CD4-positive, alpha-beta T cell treated with Interleukin-6 for 4 hours (primary cell): ENCODE results near the gene KCP.

Source experiments
- DNase-seq: peaks from one replicate; pipeline ENCODE4 v3.0.0-alpha.2; 2020; ENCODE audit warnings: mixed read lengths

Gene KCP

GRCh38 chr7:128904381-128905197 is 5.9 kb downstream of the KCP start:
- peak; percentile 28 for DNase-seq

DNA sequence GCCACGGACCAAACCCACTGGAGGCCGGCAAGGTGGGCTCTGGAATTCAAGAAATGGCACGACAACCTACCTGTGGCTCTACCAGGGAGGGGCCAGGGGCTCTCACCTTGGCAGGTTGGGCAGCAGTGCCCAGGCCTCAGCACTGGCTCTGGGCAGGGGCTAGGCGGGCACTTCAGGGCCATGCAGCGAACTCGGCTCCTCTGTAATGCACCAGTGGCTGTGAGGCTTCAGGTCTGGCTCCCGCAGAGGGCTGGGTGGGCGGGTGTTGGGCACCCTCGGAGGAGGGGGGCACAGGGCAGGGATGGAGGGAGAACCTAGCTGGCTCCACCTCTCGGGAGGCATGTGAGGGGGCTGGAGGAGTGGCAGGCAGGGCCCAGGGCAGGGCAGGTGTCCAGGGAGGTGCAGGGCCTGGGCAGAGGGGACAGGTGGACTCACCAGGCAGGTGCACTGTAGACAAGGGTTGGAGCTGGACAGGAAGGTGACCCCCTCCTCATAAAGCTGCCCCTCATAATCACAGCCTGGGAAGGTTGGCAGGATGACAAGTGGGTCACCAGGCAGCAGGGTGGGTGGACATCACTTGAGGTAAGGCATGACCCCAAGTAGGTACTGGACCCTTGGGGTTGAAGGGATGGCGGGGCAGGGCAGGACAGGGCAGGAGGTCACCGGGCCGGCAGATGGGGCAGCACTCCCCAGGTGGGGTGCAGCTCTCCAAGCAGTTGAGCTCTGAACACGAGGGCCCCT is 6.7 kb downstream of the KCP start:
- DNase-seq, result no peak

DNA sequence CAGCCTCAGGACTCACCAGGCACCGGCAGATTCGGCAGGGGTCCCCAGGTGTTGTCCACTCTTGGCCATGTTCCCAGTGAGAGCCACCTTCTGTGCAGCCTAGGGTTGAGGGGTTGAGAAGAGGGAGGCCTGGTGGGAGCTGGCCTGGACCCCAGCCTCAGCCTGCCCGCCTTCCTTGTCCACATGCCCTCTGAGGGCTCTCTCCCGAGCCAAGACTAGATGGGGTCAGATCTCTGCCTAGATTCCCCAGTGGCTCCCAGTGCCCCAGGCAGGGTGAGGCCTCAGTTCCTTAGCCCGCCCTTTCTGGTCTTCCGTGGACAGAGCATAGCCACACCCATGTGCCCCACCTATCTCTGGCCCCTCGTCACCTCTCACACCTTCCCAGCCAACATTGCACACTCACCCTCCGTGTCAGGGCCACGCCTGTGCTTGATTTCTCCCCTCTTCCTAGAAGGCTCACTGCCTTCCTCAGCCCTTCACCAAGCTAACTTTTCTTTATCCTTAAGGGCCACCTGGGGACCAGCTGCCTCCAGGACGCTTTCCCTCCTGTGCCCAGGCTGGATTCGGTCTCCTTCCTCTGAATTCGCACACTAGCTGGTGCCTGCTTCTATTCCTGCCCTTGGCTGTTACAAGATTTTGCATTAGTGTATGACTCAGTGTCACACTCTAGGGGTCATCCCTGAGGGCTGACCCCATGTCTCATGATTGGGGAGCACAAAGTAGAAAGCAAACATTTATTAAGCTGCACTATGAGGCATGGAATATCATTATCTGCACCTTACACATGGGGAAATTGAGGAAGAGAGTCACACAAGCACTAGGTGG is 7.5 kb downstream of the KCP start:
- DNase-seq, result no peak

- DNase-seq, result no peak
Measured at GRCh38 chr7:128900237-128900636, 10.3 kb downstream of the KCP start.

GRCh38 chr7:128899392-128899791 is 11.1 kb downstream of the KCP start:
- DNase-seq, result no peak

DNA sequence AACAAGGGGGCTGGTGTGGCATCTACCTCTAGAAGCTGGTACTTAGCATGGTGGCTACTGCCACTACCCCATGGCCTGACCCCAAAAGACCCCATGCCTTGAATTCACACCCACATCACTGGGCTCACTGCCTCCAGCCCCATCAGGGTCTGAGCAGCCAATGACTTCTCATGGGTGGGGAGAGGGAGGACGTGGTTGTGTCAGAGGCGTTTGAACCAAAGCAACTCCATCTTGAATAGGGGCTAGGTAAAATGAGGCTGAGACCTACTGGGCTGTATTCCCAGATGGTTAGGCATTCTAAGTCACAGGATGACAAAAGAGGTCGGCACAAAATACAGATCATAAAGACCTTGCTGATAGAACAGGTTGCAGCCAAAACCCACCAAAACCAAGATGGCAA is 15.2 kb downstream of the KCP start:
- no peak for DNase-seq

- DNase-seq, result no peak
Measured at GRCh38 chr7:128894101-128894440, 16.4 kb downstream of the KCP start.

DNA sequence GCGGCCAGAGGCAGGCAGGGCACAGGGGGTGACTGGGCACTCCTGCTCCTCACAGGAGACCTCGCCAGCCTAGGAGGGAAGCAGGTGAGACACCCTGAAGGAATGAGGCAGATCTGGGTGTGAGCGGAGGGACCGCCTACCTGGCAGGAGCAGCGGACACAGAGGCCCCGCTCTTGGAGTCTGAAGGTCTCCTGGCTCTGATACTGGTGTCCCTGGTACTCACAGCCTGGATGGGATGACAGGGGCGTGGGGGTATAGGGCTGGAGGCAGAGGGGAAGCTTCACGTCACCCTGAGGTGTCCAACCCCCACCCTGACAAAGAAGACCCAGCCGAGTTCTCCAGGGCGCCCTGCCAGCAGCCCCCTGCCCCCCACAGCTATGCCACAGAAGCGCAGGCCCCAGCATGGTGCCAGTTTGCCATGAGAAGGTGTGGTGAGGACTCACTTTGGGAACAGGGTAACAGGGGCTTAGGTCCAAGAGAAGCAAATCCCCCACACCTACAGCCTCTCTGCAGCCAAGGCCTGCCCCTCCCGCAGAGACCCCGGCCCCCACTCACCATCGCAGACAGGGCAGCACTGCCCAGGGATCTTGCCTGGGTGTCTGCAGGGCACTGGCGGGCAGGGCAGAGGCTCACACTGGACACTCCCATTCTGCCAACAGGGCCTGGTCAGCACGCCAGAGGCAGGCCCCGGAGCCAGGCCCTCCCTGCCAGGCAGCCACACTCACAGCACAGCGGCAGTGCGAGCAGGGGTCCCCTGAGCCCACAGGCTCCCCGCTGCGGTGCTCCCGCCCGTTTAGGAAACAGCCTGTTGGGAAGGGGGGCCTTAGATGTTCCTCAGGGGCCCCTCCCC is 17.0 kb downstream of the KCP start:
- DNase-seq, result no peak

DNA sequence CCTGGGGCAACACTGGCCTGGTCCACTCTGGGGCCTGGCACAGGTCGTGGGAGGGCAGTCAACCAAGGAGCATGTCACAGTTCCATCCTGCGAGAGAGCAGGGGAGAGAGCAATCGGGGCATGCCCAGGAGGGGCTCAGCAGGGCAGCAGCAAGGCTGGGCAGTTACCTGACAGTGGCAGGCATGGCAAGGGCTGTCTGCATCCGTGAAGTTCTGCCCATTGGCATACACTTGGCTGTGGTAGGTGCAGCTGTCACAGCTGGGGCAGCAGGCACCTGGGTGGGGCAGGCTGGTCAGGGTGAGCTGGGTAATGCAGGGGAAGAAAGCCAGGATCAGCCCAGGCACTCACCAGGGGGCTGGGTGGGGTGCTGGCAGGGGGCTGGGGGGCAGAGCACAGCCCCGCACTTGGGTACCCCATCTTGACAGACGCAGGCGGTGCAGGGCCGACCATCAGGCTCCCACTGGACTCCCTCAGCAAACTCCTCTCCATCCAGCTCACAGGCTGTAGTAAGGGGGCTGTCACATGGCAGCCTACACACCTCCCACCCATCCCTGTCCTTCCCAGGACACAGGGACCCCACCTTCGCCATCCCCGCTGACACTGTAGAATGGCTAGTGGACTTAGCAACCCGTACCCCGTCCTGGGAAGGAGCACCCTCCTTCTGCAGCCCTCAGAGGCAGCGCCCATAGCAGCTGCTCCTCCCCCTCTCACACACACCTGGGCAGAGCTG is 17.8 kb downstream of the KCP start:
- no peak for DNase-seq

- no peak for DNase-seq
Measured at GRCh38 chr7:128891942-128892269, 18.6 kb downstream of the KCP start.

GRCh38 chr7:128891110-128891941 is 19.2 kb downstream of the KCP start:
- peak; percentile 17 for DNase-seq

- DNase-seq, result no peak
Measured at GRCh38 chr7:128890306-128891109, 20.0 kb downstream of the KCP start.

DNA sequence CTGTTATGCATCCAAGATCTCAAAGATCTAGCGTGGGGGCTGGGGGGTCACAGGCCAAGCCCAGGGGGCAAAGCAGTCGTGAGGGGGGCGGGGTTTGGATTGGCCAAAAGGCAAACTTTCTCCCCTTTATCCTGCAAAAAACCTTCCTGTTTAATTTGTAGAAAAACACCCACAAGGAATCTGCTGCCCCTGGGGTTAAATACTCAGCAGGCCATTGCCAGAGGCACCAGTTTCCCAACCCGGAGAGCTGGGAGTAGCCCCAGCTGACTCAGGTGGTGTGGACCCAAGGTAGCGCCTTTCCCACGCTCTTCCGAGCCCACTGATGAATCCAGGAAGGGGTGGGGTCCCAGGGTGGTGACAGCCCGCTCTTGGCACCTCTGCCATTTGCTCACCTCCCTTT is 21.4 kb downstream of the KCP start:
- DNase-seq, result no peak

GRCh38 chr7:128888756-128889095 is 21.8 kb downstream of the KCP start:
- no peak for DNase-seq

GRCh38 chr7:128888039-128888755 is 22.3 kb downstream of the KCP start:
- no peak for DNase-seq

DNA sequence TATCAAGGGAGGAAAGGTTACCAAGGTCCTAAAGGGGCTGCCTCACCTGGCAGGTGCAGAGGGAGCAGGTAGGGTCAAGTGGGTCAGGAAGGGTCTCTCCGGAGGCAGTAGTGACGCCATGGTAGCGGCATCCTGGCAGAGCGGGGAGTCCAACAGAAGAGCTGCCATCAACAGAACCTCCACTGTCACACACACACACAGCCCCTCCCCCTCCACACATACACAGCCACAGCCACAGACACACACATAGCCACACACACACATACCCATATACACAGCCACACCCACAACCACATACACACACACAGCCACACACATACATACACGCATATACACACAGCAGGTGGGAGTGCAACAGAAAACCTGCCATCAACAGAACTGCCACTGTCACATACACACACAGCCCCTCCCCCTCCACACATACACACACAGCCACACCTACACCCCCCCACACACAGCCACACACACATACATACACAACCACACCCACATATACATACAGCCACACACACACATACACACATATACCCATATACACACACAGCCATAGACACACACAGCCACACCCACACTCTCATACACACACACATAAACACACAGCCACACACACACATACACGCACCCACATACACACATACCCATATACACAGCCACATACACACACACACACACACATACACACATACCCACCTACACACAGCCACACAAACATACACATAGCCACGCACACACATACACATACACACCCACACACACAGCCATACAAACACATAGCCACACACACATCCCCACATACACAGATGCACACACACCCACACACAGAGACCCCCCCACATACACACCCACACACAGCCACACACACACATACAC is 23.1 kb downstream of the KCP start:
- DNase-seq, result no peak

DNA sequence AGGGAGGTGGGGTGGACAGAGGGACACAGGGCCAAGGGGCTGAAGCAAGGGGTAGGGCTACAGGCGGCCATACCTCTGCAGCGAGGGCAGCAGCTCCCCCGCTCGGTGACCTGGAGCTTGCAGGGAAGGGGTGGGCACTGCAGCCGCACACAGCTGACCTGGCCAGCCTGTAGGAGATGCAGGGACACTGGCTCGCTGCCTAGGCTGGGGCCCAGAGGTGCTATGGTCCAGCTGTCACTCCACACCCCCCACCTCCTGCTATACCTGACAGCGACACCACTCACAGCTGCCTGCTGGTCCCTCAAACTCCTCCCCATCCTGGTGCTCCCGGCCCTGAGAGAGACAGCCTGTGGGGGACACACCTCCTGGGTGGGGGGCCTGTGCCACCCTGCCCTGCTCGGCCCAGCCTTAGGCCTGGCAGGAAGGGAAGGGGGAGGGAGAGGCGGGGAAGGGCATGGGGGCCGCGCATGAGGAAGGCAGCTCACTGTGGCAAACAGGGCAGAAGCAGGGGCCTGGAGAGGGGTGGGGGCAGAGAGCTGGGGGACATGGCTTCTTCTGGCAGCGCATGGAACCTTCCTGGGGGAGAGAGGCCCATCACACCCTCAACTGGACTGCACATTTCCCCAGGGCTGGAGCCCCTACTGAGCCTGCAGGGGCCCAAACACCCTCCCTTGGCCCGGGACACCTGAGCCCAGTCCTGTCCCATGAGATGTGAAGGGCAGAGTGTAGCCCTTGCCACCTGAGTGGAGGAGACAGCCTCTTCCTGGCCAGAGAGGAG is 23.9 kb downstream of the KCP start:
- no peak for DNase-seq
